Measurements from ENCODE around the gene ISOC2. TPM values are rescaled to one million over a fixed set of nuclear protein-coding genes. Genes with fewer than 3 reads are reported as not detected.
"Not testable (repeated sequence)": the region's sequence is repeated elsewhere in the genome, so short reads cannot be mapped to it uniquely, and the experiment has no call there.

Gene ISOC2
- total RNA-seq, 1 donor from 2014 or later = 58.7 TPM

DNA sequence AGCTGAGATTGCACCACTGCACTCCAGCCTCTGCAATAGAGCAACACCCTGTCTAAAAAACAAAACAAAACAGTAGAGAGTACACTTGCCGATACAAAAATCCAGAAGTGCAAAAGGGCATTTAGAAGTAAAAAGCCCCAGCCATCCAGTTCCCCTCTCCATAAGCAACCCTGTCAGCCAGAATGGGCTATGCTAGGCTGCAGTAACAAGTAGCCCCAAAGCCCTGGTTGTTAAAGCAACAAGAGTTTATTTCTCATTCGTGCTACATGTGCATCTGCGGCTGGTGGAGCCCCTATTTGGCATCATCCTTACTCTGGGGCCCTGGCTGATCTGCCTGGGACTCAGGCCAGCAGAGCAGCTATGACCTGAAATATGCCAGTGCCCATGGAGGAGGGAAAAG is 36.9 kb downstream of the ISOC2 start:
- DNase-seq (ENCODE audit: low read depth) = no peak
- no peak overlapping the region for H3K4me3 ChIP-seq (ENCODE audit: low read depth, low read length)
- TF ChIP-seq, protein P1, sequence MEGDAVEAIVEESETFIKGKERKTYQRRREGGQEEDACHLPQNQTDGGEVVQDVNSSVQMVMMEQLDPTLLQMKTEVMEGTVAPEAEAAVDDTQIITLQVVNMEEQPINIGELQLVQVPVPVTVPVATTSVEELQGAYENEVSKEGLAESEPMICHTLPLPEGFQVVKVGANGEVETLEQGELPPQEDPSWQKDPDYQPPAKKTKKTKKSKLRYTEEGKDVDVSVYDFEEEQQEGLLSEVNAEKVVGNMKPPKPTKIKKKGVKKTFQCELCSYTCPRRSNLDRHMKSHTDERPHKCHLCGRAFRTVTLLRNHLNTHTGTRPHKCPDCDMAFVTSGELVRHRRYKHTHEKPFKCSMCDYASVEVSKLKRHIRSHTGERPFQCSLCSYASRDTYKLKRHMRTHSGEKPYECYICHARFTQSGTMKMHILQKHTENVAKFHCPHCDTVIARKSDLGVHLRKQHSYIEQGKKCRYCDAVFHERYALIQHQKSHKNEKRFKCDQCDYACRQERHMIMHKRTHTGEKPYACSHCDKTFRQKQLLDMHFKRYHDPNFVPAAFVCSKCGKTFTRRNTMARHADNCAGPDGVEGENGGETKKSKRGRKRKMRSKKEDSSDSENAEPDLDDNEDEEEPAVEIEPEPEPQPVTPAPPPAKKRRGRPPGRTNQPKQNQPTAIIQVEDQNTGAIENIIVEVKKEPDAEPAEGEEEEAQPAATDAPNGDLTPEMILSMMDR (conservative IDR thresholded peaks at IDR 0.05; ENCODE audit: low read depth, low read length) = no peak

DNA sequence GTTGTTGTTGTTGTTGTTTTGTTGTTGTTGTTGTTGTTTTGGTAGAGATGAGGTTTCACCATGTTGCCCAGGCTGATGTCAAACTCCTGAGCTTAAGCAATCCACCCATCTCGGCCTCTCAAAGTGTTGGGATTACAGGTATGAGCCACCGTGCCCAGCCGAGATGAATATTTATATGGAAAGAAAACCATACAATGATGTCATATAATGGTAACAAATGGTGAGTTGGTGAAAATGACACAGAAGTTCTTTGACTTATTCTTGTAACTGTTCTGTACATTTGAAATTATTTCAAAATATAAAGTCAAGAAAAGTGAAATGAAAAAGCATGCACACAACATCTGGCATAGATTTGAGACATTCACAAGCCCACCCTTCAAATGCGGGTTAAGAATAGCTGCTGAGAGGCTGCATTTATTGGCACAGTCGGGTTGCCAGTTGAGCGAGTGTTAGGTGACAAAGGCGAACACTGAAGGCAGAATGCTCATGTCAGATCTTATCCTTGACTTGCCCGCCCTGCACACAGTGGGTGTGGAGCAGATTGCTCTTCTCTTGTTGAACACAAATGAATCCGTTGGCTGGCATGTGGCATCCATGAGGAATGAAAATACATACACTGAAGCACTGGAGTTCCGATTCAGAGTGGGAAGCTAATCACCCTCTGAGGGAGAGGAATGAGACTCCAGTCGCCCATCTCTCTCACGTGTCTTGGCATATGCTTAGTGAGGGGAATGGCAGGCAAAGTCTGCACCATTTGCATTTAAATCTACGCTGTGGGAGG is 38.0 kb downstream of the ISOC2 start:
- TF ChIP-seq, protein P1 (conservative IDR thresholded peaks at IDR 0.05; ENCODE audit: low read depth, low read length) = no peak
- H3K4me3 ChIP-seq (ENCODE audit: low read depth, low read length) = no peak overlapping the region
- no peak for DNase-seq (ENCODE audit: low read depth)

DNA sequence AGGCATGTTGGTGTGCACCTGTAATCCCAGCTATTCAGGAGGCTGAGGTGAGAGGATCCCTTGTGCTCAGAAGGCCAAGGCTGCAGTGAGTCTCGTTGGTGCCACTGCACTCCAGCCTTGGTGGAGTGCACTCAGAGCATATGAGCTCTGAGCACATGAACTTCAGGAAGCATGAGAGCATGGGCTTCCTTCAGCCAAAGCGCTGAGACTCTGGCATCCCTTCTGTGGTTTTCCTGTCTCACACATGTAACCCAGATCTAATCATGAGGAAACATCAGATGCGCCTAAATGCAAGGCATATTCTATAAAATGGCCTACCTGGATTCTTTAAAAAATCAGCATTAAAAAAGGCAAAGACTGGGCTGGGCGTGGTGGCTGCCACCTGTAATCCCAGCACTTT is 40.2 kb downstream of the ISOC2 start:
- DNase-seq (ENCODE audit: low read depth); H3K4me3 ChIP-seq (ENCODE audit: low read depth, low read length): not testable (repeated sequence)

DNA sequence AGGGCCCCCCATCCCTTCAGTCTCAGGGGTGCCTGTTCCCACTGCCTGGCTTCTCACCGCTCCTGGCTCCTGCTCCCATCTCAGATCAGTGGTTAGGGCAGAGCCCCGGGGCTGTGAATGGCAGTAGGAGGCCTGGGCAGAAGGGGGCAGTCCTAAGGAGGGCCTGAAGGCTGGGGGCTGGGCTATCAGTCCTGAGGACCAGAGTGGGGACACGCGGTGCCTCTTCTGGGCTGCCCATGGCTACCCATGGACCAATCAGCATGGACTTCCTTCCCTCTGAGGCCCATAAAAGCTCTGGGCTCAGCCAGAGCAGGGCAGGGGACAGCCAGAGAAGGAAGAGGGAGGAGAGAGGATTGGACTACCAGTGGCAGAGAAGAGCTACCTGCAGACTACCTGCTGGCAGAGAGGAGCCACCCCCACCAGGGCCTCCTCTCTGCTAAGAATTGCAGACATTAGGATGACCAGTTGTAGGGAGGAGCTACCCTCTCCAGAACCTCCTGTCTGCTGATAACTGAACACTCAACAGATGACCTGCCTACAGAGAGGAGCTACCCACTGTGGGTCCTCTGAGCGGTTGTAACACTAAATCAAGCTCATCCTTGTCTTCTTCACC is 41.7 kb downstream of the ISOC2 start:
- TF ChIP-seq, protein P1 (conservative IDR thresholded peaks at IDR 0.05; ENCODE audit: low read depth, low read length) = no peak
- no peak for DNase-seq (ENCODE audit: low read depth)
- H3K4me3 ChIP-seq (ENCODE audit: low read depth, low read length) = no peak overlapping the region

DNA sequence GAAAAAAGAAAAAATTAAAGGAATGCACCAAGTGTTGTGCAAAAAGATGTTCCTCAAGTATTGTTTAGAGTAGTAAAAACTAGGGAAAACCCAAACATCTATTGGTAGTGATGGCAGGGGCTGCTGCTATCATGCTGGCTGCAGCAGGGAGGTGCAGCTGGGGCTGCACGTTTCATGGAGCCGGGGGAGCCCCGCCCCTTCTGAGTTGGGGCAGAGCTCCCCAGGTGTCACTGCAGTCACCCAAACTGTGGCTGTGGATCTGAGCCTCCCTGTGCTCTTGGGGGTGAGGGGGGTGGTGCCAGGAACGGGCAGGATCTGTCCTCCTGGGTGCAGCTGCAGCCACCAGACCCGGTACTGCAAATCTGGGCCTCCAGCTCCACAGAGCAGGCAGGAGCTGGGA is 42.3 kb downstream of the ISOC2 start:
- no peak for DNase-seq (ENCODE audit: low read depth)
- TF ChIP-seq, protein P1 (conservative IDR thresholded peaks at IDR 0.05; ENCODE audit: low read depth, low read length) = no peak
- H3K4me3 ChIP-seq (ENCODE audit: low read depth, low read length) = no peak overlapping the region

DNA sequence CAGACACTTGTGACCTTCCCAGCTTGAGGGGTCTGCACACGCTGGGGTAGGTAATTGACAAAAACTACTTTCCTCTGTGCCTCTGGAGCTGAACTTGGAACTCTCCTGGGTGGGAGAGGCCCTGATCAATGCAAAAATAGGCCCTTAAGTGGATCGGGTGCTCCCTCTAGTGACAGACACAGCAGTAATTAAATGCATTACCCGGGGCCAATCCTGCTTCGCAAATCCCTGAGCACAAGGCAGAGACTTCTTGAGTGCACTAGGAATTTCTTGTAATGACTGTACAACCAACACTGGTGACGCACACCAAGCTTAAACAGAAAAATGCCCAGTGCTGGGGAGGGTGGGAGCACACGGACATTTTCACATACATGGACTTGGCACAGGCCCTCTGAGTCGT is 43.3 kb downstream of the ISOC2 start:
- H3K4me3 ChIP-seq (ENCODE audit: low read depth, low read length) = no peak overlapping the region
- TF ChIP-seq, protein P1 (conservative IDR thresholded peaks at IDR 0.05; ENCODE audit: low read depth, low read length) = peak; percentile 83
- peak; percentile 44 for DNase-seq (ENCODE audit: low read depth)

DNA sequence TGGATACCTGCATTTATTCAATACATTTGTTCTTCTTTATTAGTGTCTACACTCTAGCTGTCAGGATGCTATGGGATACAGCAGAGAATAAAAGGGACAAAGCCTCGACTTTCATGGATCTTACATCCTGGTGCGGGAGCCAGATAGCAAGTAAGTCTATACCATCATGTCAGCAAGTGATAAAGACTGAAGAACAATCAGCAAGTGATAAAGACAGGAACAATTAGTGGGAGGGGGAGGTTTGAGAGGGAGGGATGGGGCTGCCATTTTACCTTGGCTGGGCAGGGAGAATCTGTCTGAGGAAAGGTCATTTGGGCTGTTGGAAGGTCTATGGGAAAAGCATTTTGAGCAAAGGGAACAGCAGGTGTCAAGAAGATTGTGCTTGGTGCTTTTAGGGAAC is 51.3 kb downstream of the ISOC2 start:
- TF ChIP-seq, protein P1 (conservative IDR thresholded peaks at IDR 0.05; ENCODE audit: low read depth, low read length) = no peak
- no peak overlapping the region for H3K4me3 ChIP-seq (ENCODE audit: low read depth, low read length)
- DNase-seq (ENCODE audit: low read depth) = no peak

DNA sequence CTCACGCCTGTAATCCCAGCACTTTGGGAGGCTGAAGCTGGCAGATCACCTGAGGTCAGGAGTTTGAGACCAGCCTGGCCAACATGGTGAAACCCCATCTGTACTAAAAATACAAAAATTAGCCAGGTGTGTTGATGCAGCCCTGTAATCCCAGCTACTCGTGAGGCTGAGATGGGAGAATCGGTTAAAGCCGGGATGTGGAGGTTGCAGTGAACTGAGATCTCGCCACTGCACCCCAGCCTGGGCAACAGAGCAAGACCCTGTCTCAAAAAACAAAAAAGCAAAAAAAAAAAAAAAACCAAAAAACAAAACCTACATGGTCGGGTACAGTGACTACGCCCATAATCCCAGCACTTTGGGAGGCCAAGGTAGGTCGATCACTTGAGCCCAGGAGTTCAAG is 52.3 kb downstream of the ISOC2 start:
- not testable (repeated sequence) for H3K4me3 ChIP-seq (ENCODE audit: low read depth, low read length); DNase-seq (ENCODE audit: low read depth)
